HG02610 (cell line): ENCODE data around the gene MRPS18C.
"Not testable (repeated sequence)": the region's sequence is repeated elsewhere in the genome, so short reads cannot be mapped to it uniquely, and the experiment has no call there.

Experiments used
- ATAC-seq: cut with Tn5 transposase; IDR thresholded peaks from one replicate; pipeline ENCODE4 v1.9.1; 2021; ENCODE audit warnings: mild to moderate bottlenecking, moderate library complexity; ENCODE audit not compliant: unreplicated experiment

MRPS18C gene

GRCh38 chr4:83496085-83496917 is 40.4 kb downstream of the MRPS18C start:
- not testable (repeated sequence) for ATAC-seq

- no peak for ATAC-seq
Observed at GRCh38 chr4:83498187-83498586, 42.3 kb downstream of the MRPS18C start.

GRCh38 chr4:83501671-83502070 is 45.8 kb downstream of the MRPS18C start:
- ATAC-seq, result not testable (repeated sequence)

GRCh38 chr4:83503974-83504373 is 48.1 kb downstream of the MRPS18C start:
- ATAC-seq, result no peak

- no peak for ATAC-seq
Observed at GRCh38 chr4:83504503-83504902, 48.6 kb downstream of the MRPS18C start.

GRCh38 chr4:83504996-83505395 is 49.1 kb downstream of the MRPS18C start:
- no peak for ATAC-seq

- peak; percentile 35 for ATAC-seq
Observed at GRCh38 chr4:83509156-83509585, 53.3 kb downstream of the MRPS18C start.

GRCh38 chr4:83510442-83510841 is 54.6 kb downstream of the MRPS18C start:
- ATAC-seq, result peak; percentile 68
